NCI-H1436 (cell line): ENCODE measurements around the gene XKRX.

Experiments used
- DNase-seq: peaks from one replicate; lab custom pipeline; 2025; lab: John Stamatoyannopoulos, UW

The XKRX gene

GRCh38 chrX:100928660-100929613 is at the start of gene XKRX:
XKRX (minus strand) TSS chrX:100928917; CDS start chrX:100928304, 613 bp downstream.
- peak; percentile 55 for DNase-seq

GRCh38 chrX:100976211-100976610 is 47.5 kb upstream of the XKRX start:
- DNase-seq: no peak

GRCh38 chrX:100975212-100975611 is 46.5 kb upstream of the XKRX start:
- no peak for DNase-seq

- no peak for DNase-seq
Observed at GRCh38 chrX:100973411-100973810, 44.7 kb upstream of the XKRX start.

DNA sequence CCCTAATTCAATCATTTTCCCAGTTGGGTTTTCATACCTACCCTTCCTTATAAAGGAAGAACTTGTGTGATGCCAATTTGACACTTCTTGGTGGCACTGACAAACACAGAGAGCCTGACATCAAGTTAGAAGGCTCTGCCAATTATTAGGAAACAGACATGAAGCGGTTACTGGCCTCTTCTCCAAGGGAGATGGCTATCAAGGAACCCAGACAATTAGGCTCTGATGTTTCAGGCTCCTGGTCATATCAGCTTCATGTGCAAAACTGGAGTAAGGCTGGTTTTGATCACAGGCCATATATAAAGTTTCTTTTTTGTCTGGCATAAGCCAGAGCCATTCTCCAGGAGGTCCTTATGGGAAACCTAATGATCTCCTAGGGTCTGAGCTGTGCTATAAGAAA is 41.2 kb upstream of the XKRX start:
- no peak for DNase-seq

DNA sequence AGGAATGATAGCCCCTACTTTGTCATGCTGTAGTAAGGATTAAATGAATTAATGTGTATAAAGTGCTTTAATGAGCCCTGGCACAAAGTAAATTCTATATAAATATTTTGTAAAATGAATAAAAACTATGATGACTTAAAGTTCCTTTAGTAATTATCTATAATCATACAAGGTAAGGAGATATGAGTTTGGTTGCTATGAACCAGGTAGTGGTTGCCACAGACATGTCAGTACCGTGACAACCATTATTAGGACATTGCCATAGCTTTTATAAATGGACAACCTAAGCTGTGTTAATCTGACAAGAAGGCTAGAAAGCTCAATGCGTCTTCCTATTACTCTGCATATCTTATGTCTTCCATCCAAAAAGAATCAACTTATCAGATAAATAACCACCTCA is 40.7 kb upstream of the XKRX start, which contains the start of gene ARL13A:
Gene ARL13A (plus strand): TSS at position 301 of the 400 bp plus-strand sequence. CDS start 3,982 bp downstream, outside the sequence.
- no peak for DNase-seq

- no peak for DNase-seq
Observed at GRCh38 chrX:100964362-100964761, 35.6 kb upstream of the XKRX start.

DNA sequence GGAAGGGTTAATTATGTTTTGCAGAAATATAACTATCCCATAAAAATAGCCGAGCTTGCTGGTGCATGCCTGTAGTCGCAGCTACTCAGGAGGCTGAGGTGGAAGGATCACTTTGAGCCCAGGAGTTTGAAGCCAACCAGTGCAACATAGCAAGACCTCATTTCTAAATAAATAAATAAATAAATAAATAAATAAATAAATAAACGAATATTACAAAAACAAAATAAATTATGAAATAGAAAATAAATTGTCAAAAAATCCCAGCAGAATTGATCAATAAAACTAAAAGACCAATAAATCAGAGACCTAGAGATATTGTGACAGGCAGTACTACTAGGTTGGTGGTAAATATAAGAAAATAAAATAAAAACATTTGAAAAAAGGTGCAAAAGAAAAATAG is 34.1 kb upstream of the XKRX start:
- no peak for DNase-seq

- DNase-seq: no peak
Observed at GRCh38 chrX:100948557-100948956, 19.8 kb upstream of the XKRX start.

GRCh38 chrX:100946299-100946927 is 17.7 kb upstream of the XKRX start:
- no peak for DNase-seq

DNA sequence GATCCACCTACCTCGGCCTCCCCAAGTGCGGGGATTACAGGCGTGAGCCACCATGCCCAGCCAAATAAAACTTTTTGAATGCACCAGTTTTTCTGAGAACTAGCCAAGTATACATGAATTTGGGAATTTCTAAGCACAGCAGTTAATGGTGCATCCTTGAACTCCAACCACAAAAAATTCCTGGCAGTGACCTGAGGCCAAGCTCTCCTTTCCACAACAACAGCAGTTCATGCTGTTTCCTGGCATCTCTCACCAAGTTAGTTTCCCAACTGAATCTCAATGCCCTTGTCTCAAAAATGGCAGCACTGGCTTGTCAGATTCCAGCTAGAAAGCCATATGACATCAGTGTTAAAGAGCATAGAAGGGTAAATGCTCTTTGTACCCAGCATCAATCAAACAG is 15.9 kb upstream of the XKRX start:
- no peak for DNase-seq

GRCh38 chrX:100939333-100939732 is 10.6 kb upstream of the XKRX start:
- DNase-seq: no peak

DNA sequence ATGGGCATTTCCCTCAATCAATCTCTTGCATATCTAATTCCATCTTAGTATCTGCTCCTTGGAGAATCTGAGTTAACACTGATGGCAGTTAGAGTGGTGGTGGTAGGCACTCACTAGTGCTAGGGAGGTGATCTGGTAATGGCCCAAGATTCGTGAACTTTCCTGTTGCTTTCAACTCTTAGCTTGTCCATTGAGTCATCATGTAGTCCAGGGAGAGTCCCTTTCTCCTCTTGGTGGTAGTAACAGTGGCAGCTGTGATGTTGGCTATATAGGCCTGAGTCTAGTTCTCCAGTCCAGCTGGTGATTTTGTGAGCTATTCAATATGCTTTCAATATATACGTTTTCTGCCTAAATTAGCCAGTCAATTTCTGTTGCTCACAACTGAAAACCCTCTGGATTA is 7.0 kb upstream of the XKRX start:
- DNase-seq: no peak

- DNase-seq: no peak
Observed at GRCh38 chrX:100931925-100932285, 3.2 kb upstream of the XKRX start.

DNA sequence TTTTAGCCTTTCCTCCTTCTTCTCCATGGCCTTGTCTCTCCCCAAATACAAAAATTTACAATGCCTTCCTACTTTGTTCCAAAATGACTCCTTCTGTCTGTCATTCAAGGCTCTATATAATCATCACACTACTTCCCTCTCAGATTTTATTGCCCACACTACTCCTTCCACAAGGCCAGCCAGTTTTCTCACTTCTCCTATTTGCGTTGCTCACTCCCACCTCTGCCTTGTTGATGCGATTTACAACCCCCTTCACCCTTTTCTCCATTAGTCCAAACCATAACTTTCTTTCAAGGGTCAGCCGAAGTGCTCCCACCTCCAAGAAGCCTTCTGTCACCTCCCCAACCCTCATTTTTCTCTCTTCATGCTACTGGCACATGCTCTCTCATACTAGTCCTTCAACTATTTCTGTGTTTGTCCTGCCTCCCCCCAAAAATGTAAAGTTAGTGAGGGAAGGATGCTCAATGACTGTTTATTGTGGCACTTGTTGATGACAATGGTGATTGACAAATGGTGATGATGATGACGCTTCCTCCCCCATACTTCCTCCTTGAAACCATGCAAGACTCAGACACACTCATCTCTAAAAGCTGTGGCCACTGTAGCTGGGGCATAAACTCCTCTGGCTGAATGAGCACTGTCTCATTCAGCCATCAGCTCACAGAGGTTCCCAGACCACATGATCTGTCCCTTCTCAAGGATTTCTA is 2.7 kb upstream of the XKRX start:
- no peak for DNase-seq

DNA sequence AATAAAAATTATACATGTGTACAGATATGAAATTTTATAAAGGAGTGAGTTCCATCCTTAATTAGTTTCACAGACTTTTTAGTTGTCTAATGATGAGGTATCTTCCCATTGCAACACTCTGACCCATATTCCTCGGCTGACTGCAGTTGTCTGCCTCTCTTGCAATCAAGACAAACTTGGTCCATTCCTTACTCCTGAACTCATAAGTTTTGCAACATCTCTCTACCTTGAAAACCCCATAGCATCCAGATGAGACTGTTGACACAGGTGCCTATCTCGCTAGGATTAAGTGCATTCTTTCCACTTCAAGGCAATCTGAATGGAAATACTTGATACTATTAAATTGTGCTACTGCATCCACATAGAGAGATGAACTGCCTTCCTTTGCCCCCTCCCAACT is 2.3 kb downstream of the XKRX start:
- no peak for DNase-seq

DNA sequence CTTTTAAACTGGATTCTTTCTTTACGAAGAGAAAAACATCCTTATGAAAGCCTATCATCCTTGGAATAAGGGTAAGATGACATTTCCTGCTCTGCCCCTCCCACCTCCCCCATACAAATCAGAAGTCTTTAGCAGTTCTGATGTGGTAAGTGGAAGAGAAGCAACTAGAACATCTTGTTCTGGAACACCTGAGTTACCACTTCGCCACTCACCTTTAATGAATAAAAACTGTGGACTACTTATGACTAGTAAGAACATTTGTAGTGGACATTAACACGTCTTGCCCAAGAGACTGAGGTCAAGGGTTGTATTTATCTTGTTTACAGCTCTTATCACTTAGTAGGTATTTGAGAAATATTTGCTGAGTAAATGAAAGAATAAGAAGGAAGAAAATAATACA is 4.3 kb downstream of the XKRX start:
- no peak for DNase-seq

- no peak for DNase-seq
Observed at GRCh38 chrX:100915562-100915961, 13.2 kb downstream of the XKRX start.

- no peak for DNase-seq
Observed at GRCh38 chrX:100913111-100913510, 15.6 kb downstream of the XKRX start.

- DNase-seq: no peak
Observed at GRCh38 chrX:100911731-100912130, 17.0 kb downstream of the XKRX start.

GRCh38 chrX:100905620-100906019 is 23.1 kb downstream of the XKRX start:
- no peak for DNase-seq

- no peak for DNase-seq
Observed at GRCh38 chrX:100904433-100904832, 24.3 kb downstream of the XKRX start.
